C4-2B (cell line): ENCODE results near the gene NAPG.

ENCODE experiments used
- H3K27ac ChIP-seq: fragments of 450-650 bp; 2 replicates; pipeline ENCODE4 v1.5.1; 2017
- CTCF ChIP-seq: fragments of 450-650 bp; conservative IDR thresholded peaks from 2 replicates; pipeline ENCODE4 v1.5.1; 2017; ENCODE audit warnings: mild to moderate bottlenecking
- ZFX ChIP-seq: fragments of 450-650 bp; IDR thresholded peaks from 2 replicates; pipeline ENCODE4 v1.6.1; 2017

Gene NAPG

DNA sequence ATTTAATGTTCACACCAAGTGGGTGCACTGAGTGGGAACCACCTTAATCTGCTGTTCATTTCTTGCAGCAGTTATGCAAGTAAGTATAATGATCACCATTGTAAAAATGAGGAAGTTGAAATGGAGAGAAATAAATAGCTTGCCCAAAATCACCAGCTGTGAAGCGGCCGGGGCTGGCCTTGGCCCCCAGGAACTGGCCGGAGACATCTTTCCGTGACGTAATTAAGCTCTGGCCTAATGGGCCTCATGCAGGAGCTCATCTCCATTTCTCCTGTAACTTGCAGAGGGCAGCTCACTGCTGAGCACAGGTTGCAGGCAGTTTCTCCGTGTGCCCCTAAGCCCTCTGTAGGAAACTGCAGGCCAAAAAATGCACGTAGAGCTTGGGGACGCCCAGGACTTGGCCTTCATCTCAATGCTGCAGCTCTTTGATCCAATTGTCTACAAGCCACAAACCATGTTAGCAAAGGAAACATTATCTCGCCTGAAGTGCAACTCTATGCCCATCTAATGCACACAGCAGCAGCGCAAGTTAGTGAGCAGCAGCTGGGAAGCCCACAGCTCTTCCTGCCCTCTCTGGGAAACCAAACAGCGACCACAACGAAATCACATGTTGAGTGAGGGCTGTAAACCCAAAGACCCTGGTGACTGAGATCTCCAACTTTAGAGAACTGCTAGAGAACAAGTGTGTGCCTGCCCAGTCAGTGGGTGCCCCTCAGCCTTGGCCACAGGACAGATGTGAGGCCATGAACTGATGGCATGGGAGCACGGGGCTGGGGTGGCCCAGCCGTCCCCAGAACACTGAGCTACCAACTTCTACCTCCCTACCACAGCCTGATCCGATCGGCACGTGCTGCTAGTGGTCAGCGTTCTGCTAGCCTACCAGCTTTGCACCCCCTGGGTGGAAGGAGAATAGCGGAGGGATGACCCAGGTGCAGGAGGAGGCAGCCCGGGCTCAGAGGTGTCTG, 42.6 kb upstream of the NAPG start:
- H3K27ac ChIP-seq = no peak overlapping the region
- TF ChIP-seq CTCF (no peak), ZFX (no peak)

- TF ChIP-seq CTCF (no peak), ZFX (no peak)
- no peak overlapping the region for H3K27ac ChIP-seq
Measured at GRCh38 chr18:10485475-10485874, 40.4 kb upstream of the NAPG start.

- TF ChIP-seq CTCF (no peak), ZFX (no peak)
- H3K27ac ChIP-seq = no peak overlapping the region
Measured at GRCh38 chr18:10486362-10486761, 39.5 kb upstream of the NAPG start.

DNA sequence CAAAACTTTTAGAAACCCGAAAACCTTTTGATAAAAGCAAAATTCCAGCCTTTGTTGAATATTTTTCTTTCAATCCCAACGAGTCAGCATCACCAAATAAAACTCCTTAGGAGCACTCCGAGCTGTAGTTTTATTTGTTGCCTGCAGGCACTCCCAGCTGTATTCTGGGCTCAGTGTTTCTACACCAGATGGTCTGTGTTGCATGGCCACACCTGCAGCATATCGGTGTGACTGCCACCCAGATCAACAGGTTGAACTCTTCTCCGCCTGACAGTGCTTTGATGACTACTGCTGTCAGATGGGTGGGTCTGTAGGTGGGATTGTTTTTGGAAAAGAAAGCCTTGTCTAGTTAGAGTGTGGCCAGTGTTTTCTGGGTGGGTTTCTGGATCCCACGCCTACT, 38.7 kb upstream of the NAPG start:
- no peak overlapping the region for H3K27ac ChIP-seq
- TF ChIP-seq CTCF = no peak
- no peak for TF ChIP-seq ZFX

- no peak for TF ChIP-seq CTCF
- no peak for TF ChIP-seq ZFX
- H3K27ac ChIP-seq = no peak overlapping the region
Measured at GRCh38 chr18:10488017-10488416, 37.8 kb upstream of the NAPG start.

DNA sequence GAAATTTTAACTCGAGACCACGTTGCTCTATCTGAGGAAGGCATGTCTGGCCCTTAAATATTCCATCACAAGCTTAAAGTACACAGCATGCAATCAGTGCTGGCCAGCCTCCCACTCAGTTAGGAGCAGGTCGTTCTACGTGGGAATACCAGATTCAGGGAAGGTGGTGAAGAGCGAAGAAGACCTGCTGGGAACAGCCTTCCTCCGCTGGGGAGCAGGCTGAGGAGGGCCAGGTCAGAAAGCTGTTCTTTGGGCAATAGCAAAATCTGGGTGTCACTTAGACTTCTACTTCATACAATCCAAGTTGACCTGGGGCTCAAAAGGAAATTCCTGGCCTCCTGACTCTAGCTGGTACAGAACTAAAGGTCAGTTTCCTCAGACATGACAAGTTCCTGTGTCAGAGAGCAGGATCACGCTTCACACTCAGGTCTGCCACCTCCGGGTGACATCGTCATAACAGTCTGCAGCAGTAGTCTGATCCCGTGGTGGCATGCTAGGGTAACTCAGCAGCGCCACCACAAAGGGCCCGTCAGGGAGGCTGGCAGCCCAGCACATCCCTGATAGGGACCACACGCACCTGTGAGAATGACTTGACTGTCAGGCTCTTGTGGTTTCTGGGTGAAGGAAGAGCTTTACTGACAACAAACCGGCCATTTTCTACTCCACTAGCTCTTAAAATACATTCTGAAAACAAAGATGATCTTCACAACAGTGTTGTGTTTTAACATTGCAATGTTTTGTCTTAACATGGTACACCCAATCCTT, 35.2 kb upstream of the NAPG start:
- no peak overlapping the region for H3K27ac ChIP-seq
- TF ChIP-seq ZFX (no peak), CTCF (peak; percentile 82)

- no peak overlapping the region for H3K27ac ChIP-seq
- TF ChIP-seq CTCF (no peak), ZFX (no peak)
Measured at GRCh38 chr18:10495936-10496335, 29.9 kb upstream of the NAPG start.
